IPS-18c (cell line): ENCODE data around the gene DGKG.

Experiments used
- H3K4me3 ChIP-seq: 2 replicates; pipeline ENCODE4 v1.7.0; 2013; ENCODE audit warnings: low read depth, mild to moderate bottlenecking, low read length, moderate library complexity; ENCODE audit not compliant: insufficient read depth
- H3K9me3 ChIP-seq: one replicate; pipeline ENCODE4 v1.6.1; 2013; ENCODE audit warnings: mild to moderate bottlenecking, low read length, moderate library complexity; ENCODE audit not compliant: control insufficient read depth, insufficient read depth

The DGKG gene

GRCh38 chr3:186299327-186299726 is 62.7 kb downstream of the DGKG start:
- Histone ChIP-seq H3K4me3 (no peak overlapping the region), H3K9me3 (no peaks in the 10 kb centered on the region)

- Histone ChIP-seq H3K4me3 (no peak overlapping the region), H3K9me3 (no peaks in the 10 kb centered on the region)
Measured at GRCh38 chr3:186298876-186299275, 63.2 kb downstream of the DGKG start.

GRCh38 chr3:186290796-186291195 is 71.2 kb downstream of the DGKG start:
- Histone ChIP-seq H3K9me3 (peaks cover 4% of the 10 kb centered on the region), H3K4me3 (no peak overlapping the region)

GRCh38 chr3:186287711-186288110 is 74.3 kb downstream of the DGKG start:
- Histone ChIP-seq H3K4me3 (no peak overlapping the region), H3K9me3 (peaks cover 4% of the 10 kb centered on the region)

- Histone ChIP-seq H3K4me3 (no peak overlapping the region), H3K9me3 (peaks cover 2% of the 10 kb centered on the region)
Measured at GRCh38 chr3:186286114-186286513, 75.9 kb downstream of the DGKG start.

GRCh38 chr3:186284661-186285060 is 77.4 kb downstream of the DGKG start:
- H3K4me3 ChIP-seq: no peak overlapping the region
- H3K9me3 ChIP-seq: peaks cover 1% of the 10 kb centered on the region

GRCh38 chr3:186284349-186284652 is 77.7 kb downstream of the DGKG start:
- Histone ChIP-seq H3K9me3 (no peaks in the 10 kb centered on the region), H3K4me3 (no peak overlapping the region)

- no peaks in the 10 kb centered on the region for H3K9me3 ChIP-seq
- no peak overlapping the region for H3K4me3 ChIP-seq
Measured at GRCh38 chr3:186283651-186284348, 78.2 kb downstream of the DGKG start.

- Histone ChIP-seq H3K9me3 (no peaks in the 10 kb centered on the region), H3K4me3 (no peak overlapping the region)
Measured at GRCh38 chr3:186283096-186283495, 78.9 kb downstream of the DGKG start.

- no peak overlapping the region for H3K4me3 ChIP-seq
Measured at GRCh38 chr3:186281176-186281575, 80.9 kb downstream of the DGKG start.

GRCh38 chr3:186280737-186281136 is 81.3 kb downstream of the DGKG start:
- no peak overlapping the region for H3K4me3 ChIP-seq
- H3K9me3 ChIP-seq: no peaks in the 10 kb centered on the region

More at GRCh38 chr3:186281176-186281575, 80.9 kb downstream of the DGKG start:
- H3K9me3 ChIP-seq: no peaks in the 10 kb centered on the region

GRCh38 chr3:186277268-186277909 is 84.6 kb downstream of the DGKG start:
- no peaks in the 10 kb centered on the region for H3K9me3 ChIP-seq
- no peak overlapping the region for H3K4me3 ChIP-seq

GRCh38 chr3:186275436-186275835 is 86.6 kb downstream of the DGKG start:
- Histone ChIP-seq H3K9me3 (no peaks in the 10 kb centered on the region), H3K4me3 (no peak overlapping the region)

GRCh38 chr3:186273586-186273985 is 88.4 kb downstream of the DGKG start:
- Histone ChIP-seq H3K4me3 (no peak overlapping the region), H3K9me3 (no peaks in the 10 kb centered on the region)

GRCh38 chr3:186270701-186271100 is 91.3 kb downstream of the DGKG start:
- H3K4me3 ChIP-seq: no peak overlapping the region
- no peaks in the 10 kb centered on the region for H3K9me3 ChIP-seq

- Histone ChIP-seq H3K4me3 (no peak overlapping the region), H3K9me3 (no peaks in the 10 kb centered on the region)
Measured at GRCh38 chr3:186268616-186269448, 93.2 kb downstream of the DGKG start.

GRCh38 chr3:186267758-186268157 is 94.3 kb downstream of the DGKG start:
- no peak overlapping the region for H3K4me3 ChIP-seq

More at GRCh38 chr3:186267758-186268157, 94.3 kb downstream of the DGKG start:
- H3K9me3 ChIP-seq: no peaks in the 10 kb centered on the region
